ENCODE measurements around the gene OSBP. TPM values are rescaled to one million over a fixed set of nuclear protein-coding genes. Genes with fewer than 3 reads are reported as not detected.

Gene OSBP
- total RNA-seq, 1 experiment from 2014 or later: 45.4 TPM

GRCh38 chr11:59562292-59562691 is 53.3 kb downstream of the OSBP start:
- Mint-ChIP-seq H3K9me3 (no peaks in the 10 kb centered on the region), H3K27me3 (ENCODE audit: low read depth) (peaks cover 7% of the 10 kb centered on the region), H3K4me1 (peaks cover 11% of the 10 kb centered on the region), H3K36me3 (no peaks in the 10 kb centered on the region), H3K27ac (no peak overlapping the region), H3K4me3 (0 out of 2 replicates have a peak overlapping the region, but pooled peaks have one; percentile 87)
- POLR2A ChIA-PET: no interaction called here
- DNase-seq (ENCODE audit: low spot score): no peak
- CTCF ChIA-PET: no interaction called here
- no peak for ATAC-seq
- TF ChIP-seq CBFB (CRISPR knock-in tag; IDR thresholded peaks at IDR 0.05; ENCODE audit: low read depth): no peak
- no peak for TF ChIP-seq FOXJ3 (CRISPR knock-in tag; IDR thresholded peaks at IDR 0.05; ENCODE audit: borderline replicate concordance)
- no peak for TF ChIP-seq ERG (CRISPR knock-in tag; IDR thresholded peaks at IDR 0.05)
- TF ChIP-seq MXD4 (CRISPR knock-in tag; IDR thresholded peaks at IDR 0.05; ENCODE audit: borderline replicate concordance): no peak
- TF ChIP-seq FOXP1 (CRISPR knock-in tag; IDR thresholded peaks at IDR 0.05; ENCODE audit: borderline replicate concordance): no peak
- no peak for TF ChIP-seq E2F5 (CRISPR knock-in tag; IDR thresholded peaks at IDR 0.05)
- no peak for TF ChIP-seq ZNF281 (CRISPR knock-in tag; IDR thresholded peaks at IDR 0.05)
- no peak for TF ChIP-seq SMAD4 (CRISPR knock-in tag; IDR thresholded peaks at IDR 0.05)
- no peak for TF ChIP-seq PRRX2 (CRISPR knock-in tag; IDR thresholded peaks at IDR 0.05)
- no peak for TF ChIP-seq OVOL2 (CRISPR knock-in tag; IDR thresholded peaks at IDR 0.05; ENCODE audit: borderline replicate concordance)
- TF ChIP-seq FOXP4 (CRISPR knock-in tag; IDR thresholded peaks at IDR 0.05): no peak
- no peak for TF ChIP-seq ZNF219 (CRISPR knock-in tag; IDR thresholded peaks at IDR 0.05; ENCODE audit: borderline replicate concordance)
- no peak for TF ChIP-seq NR2C2 (CRISPR knock-in tag; IDR thresholded peaks at IDR 0.05)

- ChIA-PET POLR2A (interaction anchor here (1.3 to 1.6 kb wide), 2 partner anchors 55 to 108 kb away, joined by 5 to 13 read pairs; partner anchors contain the start of genes OSBP and PATL1), CTCF (interaction anchor here (0.8 to 1.2 kb wide), 5 partner anchors 9 to 502 kb away, joined by 3 to 6 read pairs (median 3); partner anchors contain the start of gene STX3)
- peaks cover 7% of the 10 kb centered on the region for H3K27me3 Mint-ChIP-seq (ENCODE audit: low read depth)
- TF ChIP-seq FOXP1 (CRISPR knock-in tag; IDR thresholded peaks at IDR 0.05; ENCODE audit: borderline replicate concordance) (0 out of 2 replicates have a peak, but pooled peaks have one; percentile 1), CREB1 (CRISPR knock-in tag; IDR thresholded peaks at IDR 0.05) (no peak), ZNF423 (CRISPR knock-in tag; IDR thresholded peaks at IDR 0.05) (no peak), ELF4 (CRISPR knock-in tag; IDR thresholded peaks at IDR 0.05; ENCODE audit: low read depth) (no peak), AR (CRISPR knock-in tag; IDR thresholded peaks at IDR 0.05) (no peak), ETV6 (CRISPR knock-in tag; IDR thresholded peaks at IDR 0.05) (0 out of 2 replicates have a peak, but pooled peaks have one; percentile 34), ZNF121 (CRISPR knock-in tag; IDR thresholded peaks at IDR 0.05) (no peak), ZSCAN18 (CRISPR knock-in tag; IDR thresholded peaks at IDR 0.05) (no peak), FOXP4 (CRISPR knock-in tag; IDR thresholded peaks at IDR 0.05) (no peak)
These were observed 54.7 kb downstream of the OSBP start for GRCh38 chr11:59560702-59561473.

More at GRCh38 chr11:59560702-59561473, 54.7 kb downstream of the OSBP start:
- peaks cover 11% of the 10 kb centered on the region for H3K4me1 Mint-ChIP-seq
- DNase-seq (ENCODE audit: low spot score) (peak; percentile 83), ATAC-seq (peak; percentile 6)
- H3K27ac Mint-ChIP-seq: peak overlapping the region; percentile 84
- no peaks in the 10 kb centered on the region for H3K9me3 Mint-ChIP-seq
- peak overlapping the region; percentile 87 for H3K4me3 Mint-ChIP-seq
- no peaks in the 10 kb centered on the region for H3K36me3 Mint-ChIP-seq
